HepG2 (cell line): ENCODE measurements around the gene ABCC1. TPM values are rescaled to one million over a fixed set of nuclear protein-coding genes. Genes with fewer than 3 reads are reported as not detected.

Experiments used
- ZNF652 ChIP-seq: IDR thresholded peaks from 2 replicates; pipeline ENCODE4 v1.6.1; 2016; ENCODE audit warnings: low read depth, borderline replicate concordance
- polyA plus RNA-seq, 8 experiments: library from polyadenylated mRNA; depleted of rRNA in 3 of 8; stranded (reverse) in 7 of 8; unstranded in 1 of 8; fragments of >200 nt; fragmentation: Illumina TruSeq in 4 of 8; extraction: Trizol in 4 of 8; gene quantifications; 2 replicates each; pipeline versions ENCODE4 v1.2.1 to v1.2.3, GENCODE V29; 2011 to 2016; ENCODE audit warnings: low read depth in 4 of 8, missing spikeins in 1 of 8, mixed read lengths in 1 of 8; ENCODE audit not compliant: insufficient read depth in 1 of 8
- total RNA-seq, 5 experiments: library from RNA; depleted of rRNA; stranded (reverse); fragments of >200 nt; fragmentation: Illumina TruSeq; extraction: Trizol; gene quantifications; 2 replicates each; pipeline ENCODE4 v1.2.3, GENCODE V29; 2016; ENCODE audit warnings: low read depth in 1 of 5
- TF ChIP-seq, protein P1 (sequence below), 2 experiments: fragments of 450-650 bp in 1 of 2; sonication (generic) in 1 of 2; formaldehyde crosslinking in 1 of 2; IDR thresholded peaks; 2 replicates each; pipeline versions ENCODE4 v1.6.1 to v1.8.0; 2016 to 2022; ENCODE audit warnings: antibody characterized with exemption in 1 of 2, mild to moderate bottlenecking in 1 of 2, missing genetic modification reagents in 1 of 2

The ABCC1 gene
- total and polyA plus RNA-seq, 2 of the 13 experiments (the other 11 are each of a cell fraction or from before 2014, with no cell fraction given) = 13.0 to 30.6 TPM

DNA sequence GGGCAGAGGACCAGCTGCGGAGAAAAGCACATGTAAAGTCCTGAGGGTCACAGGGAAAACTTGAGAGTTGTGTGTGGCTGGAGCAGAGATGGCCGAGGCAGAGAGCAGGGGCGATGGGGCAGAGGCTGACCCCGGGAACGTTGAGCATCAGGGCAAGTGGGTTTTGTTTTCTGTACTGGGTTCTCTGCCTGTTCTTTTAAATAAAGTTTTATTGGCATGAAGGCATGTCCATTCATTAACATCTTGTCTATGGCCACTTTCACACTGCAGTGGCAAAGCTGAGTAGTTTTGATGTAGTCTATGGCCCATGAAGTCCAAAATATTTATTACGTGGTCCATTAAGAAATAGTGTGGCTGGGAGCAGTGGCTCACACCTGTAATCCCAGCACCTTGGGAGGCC lies 64.4 kb downstream of the ABCC1 start (continued):
- TF ChIP-seq, protein P1, sequence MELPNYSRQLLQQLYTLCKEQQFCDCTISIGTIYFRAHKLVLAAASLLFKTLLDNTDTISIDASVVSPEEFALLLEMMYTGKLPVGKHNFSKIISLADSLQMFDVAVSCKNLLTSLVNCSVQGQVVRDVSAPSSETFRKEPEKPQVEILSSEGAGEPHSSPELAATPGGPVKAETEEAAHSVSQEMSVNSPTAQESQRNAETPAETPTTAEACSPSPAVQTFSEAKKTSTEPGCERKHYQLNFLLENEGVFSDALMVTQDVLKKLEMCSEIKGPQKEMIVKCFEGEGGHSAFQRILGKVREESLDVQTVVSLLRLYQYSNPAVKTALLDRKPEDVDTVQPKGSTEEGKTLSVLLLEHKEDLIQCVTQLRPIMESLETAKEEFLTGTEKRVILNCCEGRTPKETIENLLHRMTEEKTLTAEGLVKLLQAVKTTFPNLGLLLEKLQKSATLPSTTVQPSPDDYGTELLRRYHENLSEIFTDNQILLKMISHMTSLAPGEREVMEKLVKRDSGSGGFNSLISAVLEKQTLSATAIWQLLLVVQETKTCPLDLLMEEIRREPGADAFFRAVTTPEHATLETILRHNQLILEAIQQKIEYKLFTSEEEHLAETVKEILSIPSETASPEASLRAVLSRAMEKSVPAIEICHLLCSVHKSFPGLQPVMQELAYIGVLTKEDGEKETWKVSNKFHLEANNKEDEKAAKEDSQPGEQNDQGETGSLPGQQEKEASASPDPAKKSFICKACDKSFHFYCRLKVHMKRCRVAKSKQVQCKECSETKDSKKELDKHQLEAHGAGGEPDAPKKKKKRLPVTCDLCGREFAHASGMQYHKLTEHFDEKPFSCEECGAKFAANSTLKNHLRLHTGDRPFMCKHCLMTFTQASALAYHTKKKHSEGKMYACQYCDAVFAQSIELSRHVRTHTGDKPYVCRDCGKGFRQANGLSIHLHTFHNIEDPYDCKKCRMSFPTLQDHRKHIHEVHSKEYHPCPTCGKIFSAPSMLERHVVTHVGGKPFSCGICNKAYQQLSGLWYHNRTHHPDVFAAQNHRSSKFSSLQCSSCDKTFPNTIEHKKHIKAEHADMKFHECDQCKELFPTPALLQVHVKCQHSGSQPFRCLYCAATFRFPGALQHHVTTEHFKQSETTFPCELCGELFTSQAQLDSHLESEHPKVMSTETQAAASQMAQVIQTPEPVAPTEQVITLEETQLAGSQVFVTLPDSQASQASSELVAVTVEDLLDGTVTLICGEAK (IDR thresholded peaks at IDR 0.05) = peak; percentile 87
- TF ChIP-seq, protein P1 (CRISPR knock-in tag; IDR thresholded peaks at IDR 0.05) = peak; percentile 99
- TF ChIP-seq ZNF652 (CRISPR knock-in tag) = no peak
